Measurements from ENCODE around the gene ITIH6. TPM values are rescaled to one million over a fixed set of nuclear protein-coding genes. Genes with fewer than 3 reads are reported as not detected.

ITIH6 gene
- polyA plus RNA-seq, 1 donor from 2014 or later = not detected

GRCh38 chrX:54838583-54838982 is 40.5 kb upstream of the ITIH6 start:
- Histone ChIP-seq H4K20me1 (ENCODE audit: insufficient read depth) (no peaks in the 10 kb centered on the region), H3K4me3 (ENCODE audit: low read length) (no peak overlapping the region), H3F3A (ENCODE audit: insufficient read depth, low read length, poor library complexity, severe bottlenecking) (no peaks in the 10 kb centered on the region), H3K9ac (ENCODE audit: low read length) (no peak overlapping the region), H3K9me3 (ENCODE audit: low read length) (no peaks in the 10 kb centered on the region), H3K79me2 (replicated peaks; ENCODE audit: insufficient read depth, low read length) (no peaks in the 10 kb centered on the region), H3K27ac (ENCODE audit: low read length) (no peak overlapping the region), H3K4me2 (ENCODE audit: low read length) (no peak overlapping the region), H3K36me3 (ENCODE audit: insufficient read depth, low read length) (no peaks in the 10 kb centered on the region), H3K9me2 (ENCODE audit: insufficient read depth, low read length) (no peaks in the 10 kb centered on the region), H2AFZ (ENCODE audit: low read depth, low read length) (no peak overlapping the region), H3K27me3 (ENCODE audit: insufficient read depth, low read depth, low read length) (no peaks in the 10 kb centered on the region)
- TF ChIP-seq EP300 (conservative IDR thresholded peaks at IDR 0.05; ENCODE audit: poor library complexity, severe bottlenecking) = no peak
- TF ChIP-seq SMC3 (conservative IDR thresholded peaks at IDR 0.05; ENCODE audit: poor library complexity) = no peak
- TF ChIP-seq CTCF (IDR thresholded peaks at IDR 0.05; ENCODE audit: poor library complexity, severe bottlenecking) = no peak
- TF ChIP-seq EZH2 (IDR thresholded peaks at IDR 0.05; ENCODE audit: borderline replicate concordance, insufficient read depth, low read length, poor library complexity, severe bottlenecking) = no peak
- no peak for TF ChIP-seq RAD21 (conservative IDR thresholded peaks at IDR 0.05)
- no peak for TF ChIP-seq POLR2AphosphoS5 (IDR thresholded peaks at IDR 0.05)
- no peak for TF ChIP-seq REST (IDR thresholded peaks at IDR 0.05; ENCODE audit: borderline replicate concordance)
- no peak for TF ChIP-seq MXI1 (conservative IDR thresholded peaks at IDR 0.05; ENCODE audit: poor library complexity, severe bottlenecking)
- TF ChIP-seq TAF1 (IDR thresholded peaks at IDR 0.05; ENCODE audit: low read depth) = no peak

GRCh38 chrX:54826598-54826997 is 28.5 kb upstream of the ITIH6 start:
- Histone ChIP-seq H3K4me2 (ENCODE audit: low read length) (no peak overlapping the region), H3K4me3 (ENCODE audit: low read length) (no peak overlapping the region), H3K9ac (ENCODE audit: low read length) (no peak overlapping the region), H3K9me3 (ENCODE audit: low read length) (no peaks in the 10 kb centered on the region), H3K9me2 (ENCODE audit: insufficient read depth, low read length) (no peaks in the 10 kb centered on the region), H3K79me2 (replicated peaks; ENCODE audit: insufficient read depth, low read length) (no peaks in the 10 kb centered on the region), H3K27me3 (ENCODE audit: insufficient read depth, low read depth, low read length) (no peaks in the 10 kb centered on the region), H2AFZ (ENCODE audit: low read depth, low read length) (no peak overlapping the region), H3K36me3 (ENCODE audit: insufficient read depth, low read length) (no peaks in the 10 kb centered on the region), H3K27ac (ENCODE audit: low read length) (no peak overlapping the region), H4K20me1 (ENCODE audit: insufficient read depth) (no peaks in the 10 kb centered on the region), H3F3A (ENCODE audit: insufficient read depth, low read length, poor library complexity, severe bottlenecking) (no peaks in the 10 kb centered on the region)
- TF ChIP-seq CTCF (IDR thresholded peaks at IDR 0.05; ENCODE audit: poor library complexity, severe bottlenecking) (no peak), EZH2 (IDR thresholded peaks at IDR 0.05; ENCODE audit: borderline replicate concordance, insufficient read depth, low read length, poor library complexity, severe bottlenecking) (no peak), POLR2AphosphoS5 (IDR thresholded peaks at IDR 0.05) (no peak), SMC3 (conservative IDR thresholded peaks at IDR 0.05; ENCODE audit: poor library complexity) (no peak), MXI1 (conservative IDR thresholded peaks at IDR 0.05; ENCODE audit: poor library complexity, severe bottlenecking) (no peak), TAF1 (IDR thresholded peaks at IDR 0.05; ENCODE audit: low read depth) (no peak), EP300 (conservative IDR thresholded peaks at IDR 0.05; ENCODE audit: poor library complexity, severe bottlenecking) (no peak), RAD21 (conservative IDR thresholded peaks at IDR 0.05) (no peak)
